SK-N-SH (cell line): ENCODE measurements around the gene FSIP1. TPM values are rescaled to one million over a fixed set of nuclear protein-coding genes. Genes with fewer than 3 reads are reported as not detected.

Experiments used
- CTCF ChIA-PET: fragments of 300-600, 350-600 bp; formaldehyde crosslinking; extraction: SDS; loops from one replicate; lab custom pipeline; 2021; lab: Yijun Ruan, JAX
- POLR2A ChIA-PET: fragments of 350-600 bp; sonication (Branson Sonifier 250); formaldehyde crosslinking; extraction: SDS; loops from one replicate; lab custom pipeline; 2020; ENCODE audit warnings: antibody characterized with exemption, inconsistent platforms; lab: Yijun Ruan, JAX
- DNase-seq: peaks from one replicate; pipeline ENCODE4 v3.0.0; 2012
- H2AFZ ChIP-seq: fragments of 200-600 bp; sonication (generic); 2 replicates; pipeline ENCODE4 v1.8.1; 2016; ENCODE audit warnings: antibody characterized with exemption, mild to moderate bottlenecking, low read depth
- H3F3A ChIP-seq: fragments of 200-600 bp; sonication (generic); replicated peaks from 2 replicates; pipeline ENCODE3; 2016; ENCODE audit warnings: antibody characterized with exemption, mild to moderate bottlenecking; ENCODE audit not compliant: insufficient read depth
- H3K27ac ChIP-seq, 2 experiments: fragments of 200-500 bp in 1 of 2; fragments of 200-600 bp in 1 of 2; sonication (Bioruptor generic) in 1 of 2; sonication (generic), shearing (Covaris generic) in 1 of 2; 2 replicates each; pipeline versions ENCODE4 v1.5.1 to v1.6.1; 2014 to 2016; ENCODE audit warnings: low read depth in 2 of 2, inconsistent platforms in 1 of 2, low read length in 1 of 2, mild to moderate bottlenecking in 1 of 2, mixed read lengths in 1 of 2
- H3K27me3 ChIP-seq: fragments of 200-600 bp; sonication (generic), shearing (Covaris generic); 2 replicates; pipeline ENCODE4 v1.6.1; 2016; ENCODE audit warnings: mixed run types; ENCODE audit not compliant: insufficient read depth
- H3K36me3 ChIP-seq, 2 experiments: fragments of 200-500 bp in 1 of 2; fragments of 200-600 bp in 1 of 2; sonication (Bioruptor generic) in 1 of 2; sonication (generic) in 1 of 2; replicated peaks in 1 of 2; 2 replicates each; pipeline versions ENCODE3 to v1.5.1; 2014 to 2016; ENCODE audit warnings: low read length in 1 of 2, mild to moderate bottlenecking in 1 of 2; ENCODE audit not compliant: insufficient read depth in 2 of 2, control insufficient read depth in 1 of 2
- H3K4me1 ChIP-seq, 2 experiments: fragments of 200-500 bp in 1 of 2; fragments of 200-600 bp in 1 of 2; sonication (Bioruptor generic) in 1 of 2; sonication (generic), shearing (Covaris generic) in 1 of 2; 2 replicates each; pipeline versions ENCODE4 v1.5.1 to v1.6.1; 2014 to 2016; ENCODE audit warnings: low read depth in 1 of 2, low read length in 1 of 2, mixed run types in 1 of 2; ENCODE audit not compliant: insufficient read depth in 2 of 2, control insufficient read depth in 1 of 2
- H3K4me2 ChIP-seq: fragments of 200-600 bp; sonication (generic), shearing (Covaris generic); 2 replicates; pipeline ENCODE4 v1.6.1; 2017; ENCODE audit warnings: mixed run types
- H3K4me3 ChIP-seq, 2 experiments: fragments of 200-500 bp in 1 of 2; fragments of 200-600 bp in 1 of 2; sonication (Bioruptor generic) in 1 of 2; sonication (generic), shearing (Covaris generic) in 1 of 2; 2 replicates each; pipeline versions ENCODE4 v1.5.1 to v1.8.1; 2014 to 2016; ENCODE audit warnings: low read depth in 2 of 2, inconsistent platforms in 1 of 2, low read length in 1 of 2, mild to moderate bottlenecking in 1 of 2, mixed read lengths in 1 of 2, moderate library complexity in 1 of 2
- H3K79me2 ChIP-seq: fragments of 200-600 bp; sonication (generic); 2 replicates; pipeline ENCODE4 v1.8.1; 2017; ENCODE audit warnings: mild to moderate bottlenecking; ENCODE audit not compliant: insufficient read depth
- H3K9ac ChIP-seq: fragments of 200-600 bp; sonication (generic); 2 replicates; pipeline ENCODE4 v1.6.1; 2017; ENCODE audit warnings: mixed run types
- H3K9me2 ChIP-seq: fragments of 200-600 bp; sonication (generic); 2 replicates; pipeline ENCODE4 v1.6.1; 2017; ENCODE audit warnings: mixed run types
- H3K9me3 ChIP-seq: fragments of 200-600 bp; sonication (generic); 2 replicates; pipeline ENCODE4 v1.6.1; 2017; ENCODE audit warnings: mixed run types, mild to moderate bottlenecking, moderate library complexity
- H4K20me1 ChIP-seq: fragments of 200-600 bp; sonication (generic); 2 replicates; pipeline ENCODE4 v1.6.1; 2017; ENCODE audit warnings: mild to moderate bottlenecking, mixed run types; ENCODE audit not compliant: insufficient read depth
- EP300 ChIP-seq, 2 experiments: IDR thresholded peaks; 2 replicates each; pipeline versions ENCODE4 v1.4.0 to v1.6.1; 2012; ENCODE audit warnings: borderline replicate concordance in 1 of 2, low read depth in 1 of 2, low read length in 1 of 2
- FOXJ3 ChIP-seq: sonication (generic); formaldehyde crosslinking; IDR thresholded peaks from 2 replicates; pipeline ENCODE4 v1.5.1; 2020; ENCODE audit warnings: mild to moderate bottlenecking, missing genetic modification reagents
- FOXM1 ChIP-seq: IDR thresholded peaks from 2 replicates; pipeline ENCODE4 v1.4.0; 2012; ENCODE audit warnings: low read depth, mild to moderate bottlenecking
- GATA2 ChIP-seq: sonication (generic); formaldehyde crosslinking; IDR thresholded peaks from 2 replicates; pipeline ENCODE4 v1.5.0; 2020; ENCODE audit warnings: mild to moderate bottlenecking, missing genetic modification reagents
- JUND ChIP-seq: IDR thresholded peaks from 2 replicates; pipeline ENCODE4 v1.4.0; 2012
- MEF2A ChIP-seq: IDR thresholded peaks from 2 replicates; pipeline ENCODE4 v1.4.0; 2012; ENCODE audit warnings: low read depth, borderline replicate concordance
- MXI1 ChIP-seq: IDR thresholded peaks from 2 replicates; pipeline ENCODE4 v1.6.1; 2012; ENCODE audit warnings: mild to moderate bottlenecking, low read depth, low read length, improper control_type of control experiment
- NFIC ChIP-seq: IDR thresholded peaks from 2 replicates; pipeline ENCODE4 v1.4.0; 2012; ENCODE audit warnings: borderline replicate concordance
- NRF1 ChIP-seq: IDR thresholded peaks from 2 replicates; pipeline ENCODE4 v1.6.1; 2012; ENCODE audit warnings: low read depth, mild to moderate bottlenecking, low read length
- RAD21 ChIP-seq: IDR thresholded peaks from 2 replicates; pipeline ENCODE4 v1.6.1; 2012; ENCODE audit warnings: mild to moderate bottlenecking, low read length
- SIN3A ChIP-seq: IDR thresholded peaks from 2 replicates; pipeline ENCODE4 v1.6.1; 2012; ENCODE audit warnings: low read depth, mild to moderate bottlenecking, low read length, moderate library complexity, borderline replicate concordance
- SMC3 ChIP-seq: IDR thresholded peaks from 2 replicates; pipeline ENCODE4 v1.6.1; 2012; ENCODE audit warnings: low read depth, low read length, improper control_type of control experiment
- WGBS: methylation state at CpG from one replicate; pipeline ENCODE4 v1.1.6; 2017; ENCODE audit warnings: low lambda C conversion rate; 5-methylcytosine and 5-hydroxymethylcytosine counted together
- polyA plus RNA-seq, 3 experiments: library from polyadenylated mRNA; depleted of rRNA; stranded (reverse); fragments of >200 nt; gene quantifications; 2 replicates each; pipeline ENCODE4 v1.2.3, GENCODE V29; 2012
- TF ChIP-seq, protein P1 (sequence below): IDR thresholded peaks from 2 replicates; pipeline ENCODE4; 2012
- TF ChIP-seq, protein P2 (sequence below): fragments of 150-350 bp; IDR thresholded peaks from 2 replicates; pipeline ENCODE4 v1.6.1; 2016; ENCODE audit warnings: mild to moderate bottlenecking, low read depth, low read length
- TF ChIP-seq, protein P3 (sequence below): IDR thresholded peaks from 2 replicates; pipeline ENCODE4 v1.4.0; 2012; ENCODE audit warnings: low read depth, borderline replicate concordance
- TF ChIP-seq, protein P4 (sequence below): IDR thresholded peaks from 2 replicates; pipeline ENCODE4 v1.4.0; 2012; ENCODE audit warnings: low read depth

FSIP1 gene
- polyA plus RNA-seq, 1 of the 3 experiments (the other 2 are of a cell fraction), result 0.43 TPM

DNA sequence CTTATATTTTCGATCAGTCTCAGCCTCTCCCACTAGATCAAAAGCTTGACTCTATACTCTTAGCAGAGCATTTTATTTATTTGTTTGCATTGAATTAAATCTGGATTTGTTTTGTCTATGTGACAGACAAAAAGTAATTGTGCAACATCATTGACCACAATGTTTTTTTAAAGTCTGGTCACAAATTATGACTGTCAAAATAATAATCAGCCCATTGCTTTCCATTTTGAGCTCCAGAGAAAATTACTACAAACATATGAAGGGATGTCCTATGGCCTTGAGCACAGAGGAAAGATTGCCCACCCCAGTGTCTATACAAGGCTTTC, 82.3 kb downstream of the FSIP1 start (continued):
- TF ChIP-seq, protein P1, sequence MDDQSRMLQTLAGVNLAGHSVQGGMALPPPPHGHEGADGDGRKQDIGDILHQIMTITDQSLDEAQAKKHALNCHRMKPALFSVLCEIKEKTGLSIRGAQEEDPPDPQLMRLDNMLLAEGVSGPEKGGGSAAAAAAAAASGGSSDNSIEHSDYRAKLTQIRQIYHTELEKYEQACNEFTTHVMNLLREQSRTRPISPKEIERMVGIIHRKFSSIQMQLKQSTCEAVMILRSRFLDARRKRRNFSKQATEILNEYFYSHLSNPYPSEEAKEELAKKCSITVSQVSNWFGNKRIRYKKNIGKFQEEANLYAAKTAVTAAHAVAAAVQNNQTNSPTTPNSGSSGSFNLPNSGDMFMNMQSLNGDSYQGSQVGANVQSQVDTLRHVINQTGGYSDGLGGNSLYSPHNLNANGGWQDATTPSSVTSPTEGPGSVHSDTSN, result no peak
- no peak for TF ChIP-seq NRF1

DNA sequence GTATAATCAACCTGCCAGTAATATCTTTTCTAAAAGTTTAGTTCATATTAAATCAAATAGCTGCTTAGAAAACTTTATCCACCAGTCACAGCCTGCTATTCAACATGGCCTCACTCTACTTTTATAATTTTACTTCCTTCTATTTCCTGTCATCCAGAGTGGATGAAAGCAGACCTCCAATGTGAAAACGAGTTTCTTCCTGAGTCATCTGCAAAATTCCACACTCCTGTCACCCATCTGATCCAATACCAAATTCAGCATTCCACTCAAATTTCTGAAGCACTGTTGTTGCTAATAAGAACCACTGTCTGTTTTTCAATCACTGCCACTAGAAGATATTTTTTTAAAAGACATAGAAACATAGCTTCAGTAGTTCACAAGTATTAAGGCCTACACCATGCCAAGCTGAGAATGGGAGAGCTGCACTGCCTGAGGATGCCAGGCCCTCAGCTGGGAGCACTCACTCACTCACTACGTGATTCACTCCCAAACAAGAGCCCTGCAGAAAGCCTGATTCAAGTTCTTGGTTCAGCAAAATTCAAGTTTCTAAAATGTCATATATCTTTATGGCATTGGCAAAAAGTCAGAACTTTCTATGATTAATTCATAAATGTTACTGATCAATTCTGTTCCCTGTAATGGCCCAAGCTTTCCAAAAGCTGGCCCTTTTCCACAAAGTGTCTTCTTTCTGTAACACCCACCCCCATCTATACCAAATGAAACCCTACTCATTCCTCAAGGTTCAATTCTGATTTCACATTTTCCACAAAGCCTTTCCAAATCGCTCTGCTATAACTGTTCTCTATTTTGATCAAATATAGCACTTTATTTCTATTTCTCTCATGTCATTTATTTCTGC, 82.9 kb downstream of the FSIP1 start:
- peaks cover 5% of the 10 kb centered on the region for H3F3A ChIP-seq
- H3K4me3 ChIP-seq, result no peak overlapping the region
- no peaks in the 10 kb centered on the region for H3K79me2 ChIP-seq
- no peaks in the 10 kb centered on the region for H3K9me3 ChIP-seq
- ChIA-PET POLR2A (no interaction called here), CTCF (interaction anchor here (0.5 to 7.9 kb wide), 5 partner anchors 13 to 61 kb away, joined by 3 to 42 read pairs (median 3); no protein-coding TSS in a partner anchor)
- H3K9me2 ChIP-seq, result no peaks in the 10 kb centered on the region
- DNase-seq, result no peak
- no peaks in the 10 kb centered on the region for H3K36me3 ChIP-seq
- TF ChIP-seq MEF2A (no peak), SMC3 (no peak), FOXJ3 (CRISPR knock-in tag) (no peak)
- TF ChIP-seq, protein P1, result no peak
- no peak overlapping the region for H3K9ac ChIP-seq
- 70% methylated on average over 3 of the region's 3 CpGs for WGBS
- H3K4me1 ChIP-seq, result no peaks in the 10 kb centered on the region
- H3K27ac ChIP-seq, result no peak overlapping the region
- no peak overlapping the region for H2AFZ ChIP-seq
- H3K27me3 ChIP-seq, result no peaks in the 10 kb centered on the region
- no peaks in the 10 kb centered on the region for H4K20me1 ChIP-seq
- H3K4me2 ChIP-seq, result no peak overlapping the region

DNA sequence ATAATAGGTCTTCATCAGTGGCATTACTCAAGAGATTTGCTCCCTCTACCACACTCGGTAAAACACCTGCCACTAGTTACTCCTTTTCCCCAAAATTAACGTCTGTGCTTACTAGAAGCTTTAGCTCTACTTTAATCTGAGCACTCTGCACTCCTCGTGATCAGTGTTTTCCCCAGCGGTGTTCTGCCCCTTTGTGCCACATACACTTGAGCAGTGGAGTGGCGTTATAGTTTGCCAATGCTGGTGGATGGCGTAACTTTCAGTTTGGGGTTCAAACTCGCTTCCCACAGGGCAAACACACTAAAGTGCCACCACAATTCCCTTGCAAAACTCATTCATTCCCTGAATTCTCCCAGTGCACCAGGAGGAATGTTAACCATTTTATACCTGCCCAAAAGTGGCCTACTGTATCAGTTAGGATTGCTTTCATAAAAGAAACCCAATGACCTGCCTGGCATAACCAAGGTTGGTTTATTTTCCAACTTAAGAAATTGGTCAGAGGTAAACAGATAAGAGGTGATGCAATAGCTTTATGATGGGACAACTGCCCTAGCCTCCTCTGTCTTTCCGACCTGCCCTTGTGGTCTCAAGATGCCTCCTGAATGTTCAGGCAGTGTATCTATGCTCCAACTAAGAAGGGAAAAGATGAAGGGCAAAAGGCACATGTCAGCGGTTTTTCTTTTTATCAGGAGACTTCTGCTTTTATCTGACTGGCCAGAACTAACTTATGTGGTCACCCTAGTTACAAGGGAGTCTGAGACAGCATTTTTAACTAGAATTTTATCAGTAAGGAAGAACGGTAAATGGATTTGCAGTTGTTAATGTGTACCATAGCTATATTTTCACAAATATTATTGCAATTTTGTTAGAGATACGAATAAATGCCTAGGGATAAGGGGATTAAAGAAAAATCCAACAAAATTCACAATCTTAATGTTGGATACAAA, 83.9 kb downstream of the FSIP1 start:
- peaks cover 5% of the 10 kb centered on the region for H3F3A ChIP-seq
- 93% methylated on average over 11 of the region's 11 CpGs for WGBS
- no peak overlapping the region for H3K9ac ChIP-seq
- no peak overlapping the region for H3K4me3 ChIP-seq
- H3K36me3 ChIP-seq, result no peaks in the 10 kb centered on the region
- H3K4me1 ChIP-seq, result no peaks in the 10 kb centered on the region
- H3K27ac ChIP-seq, result no peak overlapping the region
- ChIA-PET CTCF (interaction anchor here (0.5 to 7.9 kb wide), 4 partner anchors 12 to 62 kb away, joined by 3 to 42 read pairs (median 18); no protein-coding TSS in a partner anchor), POLR2A (no interaction called here)
- TF ChIP-seq RAD21 (no peak), NFIC (no peak), JUND (no peak), EP300 (IDR thresholded peaks at IDR 0.05; ENCODE audit: borderline replicate concordance in 1 of 2, low read depth in 1 of 2, low read length in 1 of 2) (no peak), MXI1 (no peak), GATA2 (no peak), FOXM1 (no peak), SIN3A (no peak), FOXJ3 (CRISPR knock-in tag) (no peak)
- TF ChIP-seq, protein P2, sequence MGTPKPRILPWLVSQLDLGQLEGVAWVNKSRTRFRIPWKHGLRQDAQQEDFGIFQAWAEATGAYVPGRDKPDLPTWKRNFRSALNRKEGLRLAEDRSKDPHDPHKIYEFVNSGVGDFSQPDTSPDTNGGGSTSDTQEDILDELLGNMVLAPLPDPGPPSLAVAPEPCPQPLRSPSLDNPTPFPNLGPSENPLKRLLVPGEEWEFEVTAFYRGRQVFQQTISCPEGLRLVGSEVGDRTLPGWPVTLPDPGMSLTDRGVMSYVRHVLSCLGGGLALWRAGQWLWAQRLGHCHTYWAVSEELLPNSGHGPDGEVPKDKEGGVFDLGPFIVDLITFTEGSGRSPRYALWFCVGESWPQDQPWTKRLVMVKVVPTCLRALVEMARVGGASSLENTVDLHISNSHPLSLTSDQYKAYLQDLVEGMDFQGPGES, result no peak
- TF ChIP-seq, protein P3, sequence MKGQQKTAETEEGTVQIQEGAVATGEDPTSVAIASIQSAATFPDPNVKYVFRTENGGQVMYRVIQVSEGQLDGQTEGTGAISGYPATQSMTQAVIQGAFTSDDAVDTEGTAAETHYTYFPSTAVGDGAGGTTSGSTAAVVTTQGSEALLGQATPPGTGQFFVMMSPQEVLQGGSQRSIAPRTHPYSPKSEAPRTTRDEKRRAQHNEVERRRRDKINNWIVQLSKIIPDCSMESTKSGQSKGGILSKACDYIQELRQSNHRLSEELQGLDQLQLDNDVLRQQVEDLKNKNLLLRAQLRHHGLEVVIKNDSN, result no peak
- TF ChIP-seq, protein P4, sequence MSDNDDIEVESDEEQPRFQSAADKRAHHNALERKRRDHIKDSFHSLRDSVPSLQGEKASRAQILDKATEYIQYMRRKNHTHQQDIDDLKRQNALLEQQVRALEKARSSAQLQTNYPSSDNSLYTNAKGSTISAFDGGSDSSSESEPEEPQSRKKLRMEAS, result no peak
- no peak for DNase-seq
- no peaks in the 10 kb centered on the region for H3K79me2 ChIP-seq
- no peak overlapping the region for H3K4me2 ChIP-seq
- H3K9me2 ChIP-seq, result no peaks in the 10 kb centered on the region
- H3K27me3 ChIP-seq, result no peaks in the 10 kb centered on the region
- H4K20me1 ChIP-seq, result no peaks in the 10 kb centered on the region
- H2AFZ ChIP-seq, result no peak overlapping the region
- no peaks in the 10 kb centered on the region for H3K9me3 ChIP-seq
